ENCODE measurements around the gene ITGA6. TPM values are rescaled to one million over a fixed set of nuclear protein-coding genes. Genes with fewer than 3 reads are reported as not detected.

Gene ITGA6
- total and polyA plus RNA-seq, 4 donors = 13.2 to 105 (median 51.9) TPM

DNA sequence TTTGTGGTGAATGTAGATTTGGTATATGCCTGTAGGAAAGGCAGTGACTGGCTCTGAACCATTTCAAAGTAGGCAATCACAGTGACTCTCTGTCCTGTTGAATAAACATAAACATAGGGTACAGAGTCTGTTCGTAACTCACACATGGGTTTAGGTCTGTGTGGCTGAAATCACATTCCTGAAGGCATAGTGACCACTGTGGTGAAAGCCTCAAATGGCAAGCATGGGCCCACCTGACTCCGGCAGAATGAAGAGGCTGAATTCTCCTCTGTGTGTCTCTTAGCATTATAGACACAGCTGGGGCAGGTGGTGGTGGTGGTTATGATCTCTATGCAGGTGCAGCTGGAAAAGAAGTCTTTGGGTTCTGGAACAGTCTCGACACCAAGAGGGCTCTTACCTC, 61.2 kb downstream of the ITGA6 start:
- H3K36me3 ChIP-seq (ENCODE audit: control insufficient read depth in 4 of 4, insufficient read depth in 4 of 4, low read length in 4 of 4) = peaks cover 0 to 16% (median 10%) of the 10 kb centered on the region in 4 donors
- H3K27me3 ChIP-seq (ENCODE audit: control insufficient read depth in 3 of 3, insufficient read depth in 3 of 3, low read length in 2 of 3) = no peaks in the 10 kb centered on the region
- no peak overlapping the region for H3K4me3 ChIP-seq
- H3K4me1 ChIP-seq (ENCODE audit: control insufficient read depth in 5 of 5, insufficient read depth in 5 of 5, low read length in 5 of 5) = no peaks in the 10 kb centered on the region
- H3K9ac ChIP-seq (ENCODE audit: insufficient read depth in 1 of 2, low read length in 2 of 2) = no peak overlapping the region
- H3K27ac ChIP-seq (ENCODE audit: low read depth in 1 of 2, low read length in 1 of 2) = no peak overlapping the region
- no peak for DNase-seq
- ATAC-seq (ENCODE audit: insufficient read depth, low FRiP score) = no peak
- TF ChIP-seq, protein P1, sequence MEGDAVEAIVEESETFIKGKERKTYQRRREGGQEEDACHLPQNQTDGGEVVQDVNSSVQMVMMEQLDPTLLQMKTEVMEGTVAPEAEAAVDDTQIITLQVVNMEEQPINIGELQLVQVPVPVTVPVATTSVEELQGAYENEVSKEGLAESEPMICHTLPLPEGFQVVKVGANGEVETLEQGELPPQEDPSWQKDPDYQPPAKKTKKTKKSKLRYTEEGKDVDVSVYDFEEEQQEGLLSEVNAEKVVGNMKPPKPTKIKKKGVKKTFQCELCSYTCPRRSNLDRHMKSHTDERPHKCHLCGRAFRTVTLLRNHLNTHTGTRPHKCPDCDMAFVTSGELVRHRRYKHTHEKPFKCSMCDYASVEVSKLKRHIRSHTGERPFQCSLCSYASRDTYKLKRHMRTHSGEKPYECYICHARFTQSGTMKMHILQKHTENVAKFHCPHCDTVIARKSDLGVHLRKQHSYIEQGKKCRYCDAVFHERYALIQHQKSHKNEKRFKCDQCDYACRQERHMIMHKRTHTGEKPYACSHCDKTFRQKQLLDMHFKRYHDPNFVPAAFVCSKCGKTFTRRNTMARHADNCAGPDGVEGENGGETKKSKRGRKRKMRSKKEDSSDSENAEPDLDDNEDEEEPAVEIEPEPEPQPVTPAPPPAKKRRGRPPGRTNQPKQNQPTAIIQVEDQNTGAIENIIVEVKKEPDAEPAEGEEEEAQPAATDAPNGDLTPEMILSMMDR (IDR thresholded peaks at IDR 0.05; ENCODE audit: control extremely low read depth, extremely low read depth) = no peak
- WGBS, 2 donors = 96 to 97% methylated on average over 3 of the region's 3 CpGs
- no peaks in the 10 kb centered on the region for H3K9me3 ChIP-seq (ENCODE audit: control insufficient read depth in 4 of 4, insufficient read depth in 3 of 4, low read length in 3 of 4)

DNA sequence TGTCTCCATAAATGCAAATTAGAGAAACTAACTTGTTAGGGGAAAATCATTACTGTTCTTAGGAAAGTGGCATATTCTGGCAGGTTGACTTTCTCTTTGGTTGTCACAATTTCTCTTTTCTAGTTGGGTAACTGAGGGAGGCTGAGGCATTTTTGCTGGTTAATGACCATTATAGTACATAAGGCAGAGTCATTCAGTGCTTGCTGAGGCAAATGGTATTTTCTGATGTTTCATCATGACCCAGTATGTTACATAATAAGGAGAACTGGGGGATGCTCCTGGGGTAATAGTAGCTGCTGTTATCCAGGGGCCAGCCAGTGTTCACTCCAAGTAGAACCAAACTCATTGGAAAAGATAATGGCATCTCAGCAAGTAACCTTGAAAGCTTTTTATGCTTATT, 62.3 kb downstream of the ITGA6 start:
- DNase-seq (no peak), ATAC-seq (ENCODE audit: insufficient read depth, low FRiP score) (no peak)
- Histone ChIP-seq H3K27ac (ENCODE audit: low read depth in 1 of 2, low read length in 1 of 2) (no peak overlapping the region), H3K27me3 (ENCODE audit: control insufficient read depth in 3 of 3, insufficient read depth in 3 of 3, low read length in 2 of 3) (no peaks in the 10 kb centered on the region), H3K36me3 (ENCODE audit: control insufficient read depth in 4 of 4, insufficient read depth in 4 of 4, low read length in 4 of 4) (peaks cover 0 to 20% (median 11%) of the 10 kb centered on the region in 4 donors), H3K9ac (ENCODE audit: insufficient read depth in 1 of 2, low read length in 2 of 2) (no peak overlapping the region), H3K4me3 (no peak overlapping the region), H3K9me3 (ENCODE audit: control insufficient read depth in 4 of 4, insufficient read depth in 3 of 4, low read length in 3 of 4) (no peaks in the 10 kb centered on the region), H3K4me1 (ENCODE audit: control insufficient read depth in 5 of 5, insufficient read depth in 5 of 5, low read length in 5 of 5) (no peaks in the 10 kb centered on the region)
- TF ChIP-seq, protein P1 (IDR thresholded peaks at IDR 0.05; ENCODE audit: control extremely low read depth, extremely low read depth) = no peak

DNA sequence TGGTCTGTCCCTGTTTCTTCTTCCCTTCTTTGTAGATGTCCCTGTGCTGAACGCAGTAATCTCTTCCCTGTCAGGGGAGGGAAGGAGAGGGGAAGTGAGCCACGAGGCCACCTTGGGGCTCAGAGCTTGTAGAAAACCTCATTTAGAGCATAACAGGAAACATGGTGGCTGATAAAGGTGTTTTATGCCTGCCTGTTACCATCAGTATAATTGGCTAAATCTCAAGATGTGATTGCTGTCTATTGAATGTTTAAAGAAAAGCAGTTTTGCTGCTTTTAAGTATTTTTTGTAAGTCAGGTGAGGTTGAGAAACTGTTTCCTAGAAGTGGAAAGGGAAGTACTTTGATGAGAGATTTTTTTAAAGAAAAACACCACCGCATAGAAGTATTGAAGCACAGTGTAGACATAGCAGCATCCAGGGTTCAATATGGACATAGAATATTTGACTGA, 68.8 kb downstream of the ITGA6 start:
- Histone ChIP-seq H3K36me3 (ENCODE audit: control insufficient read depth in 4 of 4, insufficient read depth in 4 of 4, low read length in 4 of 4) (peaks cover 0 to 20% (median 8%) of the 10 kb centered on the region in 4 donors), H3K9ac (ENCODE audit: insufficient read depth in 1 of 2, low read length in 2 of 2) (no peak overlapping the region), H3K27ac (ENCODE audit: low read depth in 1 of 2, low read length in 1 of 2) (no peak overlapping the region), H3K4me1 (ENCODE audit: control insufficient read depth in 5 of 5, insufficient read depth in 5 of 5, low read length in 5 of 5) (no peaks in the 10 kb centered on the region), H3K9me3 (ENCODE audit: control insufficient read depth in 4 of 4, insufficient read depth in 3 of 4, low read length in 3 of 4) (no peaks in the 10 kb centered on the region), H3K4me3 (no peak overlapping the region), H3K27me3 (ENCODE audit: control insufficient read depth in 3 of 3, insufficient read depth in 3 of 3, low read length in 2 of 3) (no peaks in the 10 kb centered on the region)
- DNase-seq = no peak
- no peak for ATAC-seq (ENCODE audit: insufficient read depth, low FRiP score)
- WGBS, 2 donors = 31 to 49% methylated on average over 3 of the region's 3 CpGs
- TF ChIP-seq, protein P1 (IDR thresholded peaks at IDR 0.05; ENCODE audit: control extremely low read depth, extremely low read depth) = no peak

DNA sequence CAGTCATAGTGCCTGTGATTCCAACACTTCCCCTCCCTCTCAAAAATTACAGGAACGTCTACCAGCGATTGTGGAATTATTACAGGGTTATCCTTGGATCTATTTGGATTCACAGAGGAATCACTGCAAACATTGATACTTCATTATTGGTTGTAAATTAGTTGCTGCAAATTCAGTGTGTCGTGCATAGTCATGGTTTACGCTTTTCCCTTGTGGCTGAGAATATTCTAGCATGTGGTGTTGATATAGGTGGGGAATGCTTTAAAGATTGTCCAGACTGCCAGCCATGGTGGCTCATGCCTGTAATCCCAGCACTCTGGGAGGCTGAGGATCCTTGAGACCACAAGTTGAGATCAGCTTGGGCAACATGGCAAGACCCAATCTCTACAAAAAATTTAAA, 79.8 kb downstream of the ITGA6 start:
- Histone ChIP-seq H3K4me1 (ENCODE audit: control insufficient read depth in 5 of 5, insufficient read depth in 5 of 5, low read length in 5 of 5) (no peaks in the 10 kb centered on the region), H3K4me3 (no peak overlapping the region), H3K9ac (ENCODE audit: insufficient read depth in 1 of 2, low read length in 2 of 2) (no peak overlapping the region), H3K27ac (ENCODE audit: low read depth in 1 of 2, low read length in 1 of 2) (no peak overlapping the region), H3K36me3 (ENCODE audit: control insufficient read depth in 4 of 4, insufficient read depth in 4 of 4, low read length in 4 of 4) (peaks cover 0 to 3% (median 2%) of the 10 kb centered on the region in 4 donors), H3K9me3 (ENCODE audit: control insufficient read depth in 4 of 4, insufficient read depth in 3 of 4, low read length in 3 of 4) (peaks cover 0 to 8% (median 5%) of the 10 kb centered on the region in 4 donors), H3K27me3 (ENCODE audit: control insufficient read depth in 3 of 3, insufficient read depth in 3 of 3, low read length in 2 of 3) (no peaks in the 10 kb centered on the region)
- 98 to 99% methylated on average over 4 of the region's 4 CpGs for WGBS, 2 donors
- TF ChIP-seq, protein P1 (IDR thresholded peaks at IDR 0.05; ENCODE audit: control extremely low read depth, extremely low read depth) = no peak
- DNase-seq (no peak), ATAC-seq (ENCODE audit: insufficient read depth, low FRiP score) (no peak)
